ENCODE data around the gene NAPEPLD.

GRCh38 chr7:103141753-103142404, 7.0 kb downstream of the NAPEPLD start:
- TF ChIP-seq, protein P1, sequence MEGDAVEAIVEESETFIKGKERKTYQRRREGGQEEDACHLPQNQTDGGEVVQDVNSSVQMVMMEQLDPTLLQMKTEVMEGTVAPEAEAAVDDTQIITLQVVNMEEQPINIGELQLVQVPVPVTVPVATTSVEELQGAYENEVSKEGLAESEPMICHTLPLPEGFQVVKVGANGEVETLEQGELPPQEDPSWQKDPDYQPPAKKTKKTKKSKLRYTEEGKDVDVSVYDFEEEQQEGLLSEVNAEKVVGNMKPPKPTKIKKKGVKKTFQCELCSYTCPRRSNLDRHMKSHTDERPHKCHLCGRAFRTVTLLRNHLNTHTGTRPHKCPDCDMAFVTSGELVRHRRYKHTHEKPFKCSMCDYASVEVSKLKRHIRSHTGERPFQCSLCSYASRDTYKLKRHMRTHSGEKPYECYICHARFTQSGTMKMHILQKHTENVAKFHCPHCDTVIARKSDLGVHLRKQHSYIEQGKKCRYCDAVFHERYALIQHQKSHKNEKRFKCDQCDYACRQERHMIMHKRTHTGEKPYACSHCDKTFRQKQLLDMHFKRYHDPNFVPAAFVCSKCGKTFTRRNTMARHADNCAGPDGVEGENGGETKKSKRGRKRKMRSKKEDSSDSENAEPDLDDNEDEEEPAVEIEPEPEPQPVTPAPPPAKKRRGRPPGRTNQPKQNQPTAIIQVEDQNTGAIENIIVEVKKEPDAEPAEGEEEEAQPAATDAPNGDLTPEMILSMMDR (conservative IDR thresholded peaks at IDR 0.05 in 1 of 2, IDR thresholded peaks at IDR 0.05 in 1 of 2; ENCODE audit: low read depth in 1 of 2, low read length in 2 of 2), result no peak
- no peak for TF ChIP-seq EZH2 (IDR thresholded peaks at IDR 0.05; ENCODE audit: low read length, missing control alignments)
